Activated naive CD4-positive, alpha-beta T cell treated with anti-CD3 and anti-CD28 coated beads, Interleukin-2, amount 50 U/mL, for 16 hours (primary cell): ENCODE measurements around the gene RNASEH2C.

Experiments
- DNase-seq: peaks from one replicate; pipeline ENCODE4 v3.0.0-alpha.2; 2020

Gene RNASEH2C

GRCh38 chr11:65680192-65680743, 40.3 kb downstream of the RNASEH2C start:
- no peak for DNase-seq

- DNase-seq, result no peak
Observed at GRCh38 chr11:65672982-65673381, 47.6 kb downstream of the RNASEH2C start.

DNA sequence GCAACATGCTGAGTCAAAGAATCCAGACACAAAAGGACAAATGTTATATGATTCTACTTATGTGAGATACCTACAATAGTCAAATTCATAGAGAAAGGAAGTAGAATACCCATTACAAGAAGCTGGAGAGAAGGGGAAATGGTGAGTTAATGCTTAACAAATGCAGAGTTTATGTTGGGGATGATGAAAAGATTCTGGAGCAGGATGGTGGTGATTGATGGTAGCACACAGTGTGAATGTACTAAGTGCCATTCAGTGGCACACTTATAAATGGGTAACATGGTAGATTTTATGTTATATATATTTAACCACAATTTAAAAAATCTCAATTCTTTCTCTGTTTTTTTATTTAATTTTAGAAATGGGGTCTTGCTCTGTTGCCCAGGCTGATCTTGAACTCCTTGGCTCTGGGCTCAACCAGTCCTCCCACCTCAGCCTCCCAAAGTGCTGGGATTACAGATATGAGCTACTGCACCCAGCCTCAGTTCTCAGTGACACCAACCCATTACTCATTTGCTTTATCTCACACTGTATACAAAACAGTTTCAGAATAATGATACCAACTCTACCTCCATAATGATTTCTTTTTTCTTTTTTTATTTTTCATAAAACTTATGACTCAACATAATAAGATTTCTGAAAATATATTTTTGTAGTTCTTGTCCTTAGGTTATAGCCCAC, 48.3 kb downstream of the RNASEH2C start:
- no peak for DNase-seq
